Measurements from ENCODE around the gene SCRT2. TPM values are rescaled to one million over a fixed set of nuclear protein-coding genes. Genes with fewer than 3 reads are reported as not detected.

SCRT2 gene
- total and polyA plus RNA-seq, 2 donors (not counting 3 experiments of a cell fraction or from before 2014, with no cell fraction given) = not detected

- no peaks in the 10 kb centered on the region for H4K20me1 ChIP-seq (replicated peaks; ENCODE audit: control insufficient read depth, extremely low read depth, insufficient read depth, low read length)
- H3K4me2 ChIP-seq (ENCODE audit: insufficient read depth, low read length) = peak within 1 kb of the TSS; percentile 77
- DNase-seq (ENCODE audit: low read depth, low spot score) (peak; percentile 87), FAIRE-seq (peak; percentile 76)
- TF ChIP-seq POLR2AphosphoS5 (IDR thresholded peaks at IDR 0.05; ENCODE audit: insufficient read depth, low read depth, low read length) (peak; percentile 61), MAX (IDR thresholded peaks at IDR 0.05; ENCODE audit: insufficient read depth, insufficient read length) (no peak), GATA2 (IDR thresholded peaks at IDR 0.05; ENCODE audit: insufficient read depth, insufficient read length, low read depth, low read length) (no peak), POLR2A (IDR thresholded peaks at IDR 0.05; ENCODE audit: low read depth, low read length) (peak; percentile 76), CTCF (IDR thresholded peaks at IDR 0.05; ENCODE audit: extremely low read depth in 1 of 2, insufficient read depth in 1 of 2, low read depth in 1 of 2, low read length in 2 of 2) (peak; percentile 55 to 65), FOS (IDR thresholded peaks at IDR 0.05; ENCODE audit: borderline replicate concordance, insufficient read depth, low read length) (peak; percentile 58)
- no TSS peak for BruUV-seq (replicated peaks)
- H3K27ac ChIP-seq (ENCODE audit: insufficient read depth, low read depth, low read length) = peak within 1 kb of the TSS; percentile 65
- H3K9me3 ChIP-seq (replicated peaks; ENCODE audit: control insufficient read depth, insufficient read depth, low read length) = no peaks in the 10 kb centered on the region
- peaks cover 3 to 7% of the 10 kb centered on the region in 2 experiments for H3K36me3 ChIP-seq (ENCODE audit: control insufficient read depth in 2 of 2, extremely low read depth in 1 of 2, insufficient read depth in 2 of 2, low read length in 2 of 2)
- H3K79me2 ChIP-seq (ENCODE audit: control insufficient read depth, insufficient read depth, low read length) = peaks cover 26% of the 10 kb centered on the region
- ChIA-PET CTCF (interaction anchor here (3.1 kb wide), 1 partner anchor 14 kb away, joined by 23 read pairs; no protein-coding TSS in a partner anchor), POLR2A (no interaction called here)
- intact Hi-C loops (cut with micrococcal nuclease) (loop anchor here (1.0 to 2.0 kb wide), 2 partner anchors 110 to 180 kb away; partner anchors contain the start of genes CSNK2A1 and FAM110A), dilution Hi-C loops (cut with MboI; ENCODE audit: extremely low pct_ligation_motif_present, low sequenced_read_pairs) (no loop called here)
- peaks cover 11 to 12% of the 10 kb centered on the region in 2 experiments for H3K27me3 ChIP-seq (ENCODE audit: control insufficient read depth in 2 of 2, insufficient read depth in 2 of 2, low read length in 2 of 2)
- H3K9ac ChIP-seq (replicated peaks; ENCODE audit: extremely low read depth, insufficient read depth, low read length) = peak within 1 kb of the TSS; percentile 76
- H2AFZ ChIP-seq (ENCODE audit: low read depth, low read length) = peak within 1 kb of the TSS; percentile 56
- H3K4me3 ChIP-seq (replicated peaks in 1 of 3; ENCODE audit: insufficient read depth in 1 of 3, low read depth in 1 of 3, low read length in 3 of 3) = peak within 1 kb of the TSS; percentile 71 to 77 (median 72)
- H3K9me1 ChIP-seq (replicated peaks; ENCODE audit: control insufficient read depth, extremely low read depth, insufficient read depth, low read length) = no peaks in the 10 kb centered on the region
- H3K4me1 ChIP-seq (ENCODE audit: control insufficient read depth, extremely low read depth, insufficient read depth, low read length) = peaks cover 15% of the 10 kb centered on the region
Measured at GRCh38 chr20:653110-653589, 22.5 kb downstream of the SCRT2 start, which contains the start of gene SRXN1. Gene SRXN1 (minus strand): TSS chr20:653200. CDS start chr20:653185, 15 bp downstream.

Measured in endothelial cell of umbilical vein (primary cell).